ENCODE data around the gene LIMA1.
"Not testable (repeated sequence)": the region's sequence is repeated elsewhere in the genome, so short reads cannot be mapped to it uniquely, and the experiment has no call there.

The LIMA1 gene

GRCh38 chr12:50285253-50285652 lies 1.9 kb upstream of the LIMA1 start:
- FAIRE-seq, result no peak

- FAIRE-seq, result no peak
Observed at GRCh38 chr12:50282721-50283228, 545 bp downstream of the LIMA1 start.

- FAIRE-seq, result no peak
Observed at GRCh38 chr12:50279501-50279900, 3.8 kb downstream of the LIMA1 start.

- no peak for FAIRE-seq
Observed at GRCh38 chr12:50276912-50277671, 6.2 kb downstream of the LIMA1 start.

GRCh38 chr12:50276068-50276467 lies 7.3 kb downstream of the LIMA1 start:
- FAIRE-seq, result no peak

GRCh38 chr12:50275556-50275955 lies 7.8 kb downstream of the LIMA1 start:
- no peak for FAIRE-seq

- FAIRE-seq, result not testable (repeated sequence)
Observed at GRCh38 chr12:50275127-50275526, 8.2 kb downstream of the LIMA1 start.

GRCh38 chr12:50271724-50272247 lies 11.5 kb downstream of the LIMA1 start:
- no peak for FAIRE-seq

- FAIRE-seq, result no peak
Observed at GRCh38 chr12:50268482-50268881, 14.8 kb downstream of the LIMA1 start.

- no peak for FAIRE-seq
Observed at GRCh38 chr12:50265770-50266524, 17.4 kb downstream of the LIMA1 start.

- no peak for FAIRE-seq
Observed at GRCh38 chr12:50263832-50264231, 19.5 kb downstream of the LIMA1 start.

- FAIRE-seq, result no peak
Observed at GRCh38 chr12:50261654-50262053, 21.7 kb downstream of the LIMA1 start.

GRCh38 chr12:50258167-50258551 lies 25.2 kb downstream of the LIMA1 start:
- FAIRE-seq, result no peak

- no peak for FAIRE-seq
Observed at GRCh38 chr12:50257236-50258166, 25.8 kb downstream of the LIMA1 start.

GRCh38 chr12:50256761-50257160 lies 26.6 kb downstream of the LIMA1 start:
- FAIRE-seq, result no peak

- no peak for FAIRE-seq
Observed at GRCh38 chr12:50252977-50253602, 30.2 kb downstream of the LIMA1 start.

GRCh38 chr12:50251619-50252252 lies 31.6 kb downstream of the LIMA1 start:
- FAIRE-seq, result no peak

- FAIRE-seq, result no peak
Observed at GRCh38 chr12:50249464-50250182, 33.7 kb downstream of the LIMA1 start.

- no peak for FAIRE-seq
Observed at GRCh38 chr12:50248883-50249282, 34.4 kb downstream of the LIMA1 start.

GRCh38 chr12:50248411-50248810 lies 34.9 kb downstream of the LIMA1 start:
- no peak for FAIRE-seq

- FAIRE-seq, result not testable (repeated sequence)
Observed at GRCh38 chr12:50247665-50248064, 35.7 kb downstream of the LIMA1 start.

Measured in G401.6 (cell line).